HG03571 (cell line): Measurements from ENCODE around the gene DOCK1.

Source experiments
- ATAC-seq: cut with Tn5 transposase; IDR thresholded peaks from one replicate; pipeline ENCODE4 v1.9.1; 2021; ENCODE audit not compliant: unreplicated experiment

The DOCK1 gene

GRCh38 chr10:127372361-127372760 lies 467.1 kb downstream of the DOCK1 start:
- no peak for ATAC-seq

GRCh38 chr10:127374074-127374680 lies 468.9 kb downstream of the DOCK1 start:
- no peak for ATAC-seq

GRCh38 chr10:127374901-127375300 lies 469.7 kb downstream of the DOCK1 start:
- no peak for ATAC-seq

- ATAC-seq = no peak
Observed at GRCh38 chr10:127375461-127375860, 470.2 kb downstream of the DOCK1 start.

GRCh38 chr10:127376071-127376470 lies 470.8 kb downstream of the DOCK1 start:
- ATAC-seq = no peak

GRCh38 chr10:127378628-127379027 lies 473.4 kb downstream of the DOCK1 start:
- ATAC-seq = no peak

GRCh38 chr10:127384532-127384931 lies 479.3 kb downstream of the DOCK1 start:
- ATAC-seq = no peak

- no peak for ATAC-seq
Observed at GRCh38 chr10:127385066-127385465, 479.8 kb downstream of the DOCK1 start.

GRCh38 chr10:127386606-127387327 lies 481.5 kb downstream of the DOCK1 start:
- ATAC-seq = no peak

GRCh38 chr10:127391875-127392274 lies 486.6 kb downstream of the DOCK1 start:
- no peak for ATAC-seq

GRCh38 chr10:127392351-127393235 lies 487.4 kb downstream of the DOCK1 start:
- ATAC-seq = no peak

- no peak for ATAC-seq
Observed at GRCh38 chr10:127398140-127398970, 493.1 kb downstream of the DOCK1 start.

- no peak for ATAC-seq
Observed at GRCh38 chr10:127398971-127399365, 493.7 kb downstream of the DOCK1 start.

GRCh38 chr10:127399668-127400067 lies 494.4 kb downstream of the DOCK1 start:
- ATAC-seq = no peak

- ATAC-seq = no peak
Observed at GRCh38 chr10:127400216-127400615, 495.0 kb downstream of the DOCK1 start.

GRCh38 chr10:127402596-127403409 lies 497.6 kb downstream of the DOCK1 start:
- no peak for ATAC-seq

GRCh38 chr10:127405221-127405620 lies 500.0 kb downstream of the DOCK1 start:
- no peak for ATAC-seq

GRCh38 chr10:127406018-127406550 lies 500.9 kb downstream of the DOCK1 start:
- no peak for ATAC-seq

GRCh38 chr10:127407551-127407950 lies 502.3 kb downstream of the DOCK1 start:
- ATAC-seq = no peak
